NCI-H1694 (cell line): ENCODE measurements around the gene MRPS26.
"Not testable (repeated sequence)": the region's sequence is repeated elsewhere in the genome, so short reads cannot be mapped to it uniquely, and the experiment has no call there.

Source experiments
- DNase-seq: peaks from one replicate; lab custom pipeline; 2025; lab: John Stamatoyannopoulos, UW

The MRPS26 gene

DNA sequence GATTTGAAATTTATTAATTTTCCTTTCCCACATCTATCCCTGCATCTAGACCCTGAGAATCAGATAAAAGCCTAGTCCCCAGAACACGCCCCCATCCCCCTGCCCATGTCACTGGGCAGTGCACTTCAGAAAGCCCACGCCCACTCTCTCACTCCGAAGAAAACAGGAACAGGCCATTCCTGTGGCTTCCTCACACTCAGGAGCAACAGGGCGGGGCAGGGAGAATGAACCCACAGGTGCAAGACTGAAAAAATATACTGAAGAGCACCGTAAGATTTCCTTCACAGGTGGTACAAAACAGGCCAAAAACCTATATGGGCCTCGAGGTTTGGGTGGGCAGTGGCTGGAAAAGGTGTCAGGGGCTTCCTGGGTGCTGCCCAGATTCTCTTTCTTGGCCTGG, 29.0 kb downstream of the MRPS26 start:
- DNase-seq = no peak

DNA sequence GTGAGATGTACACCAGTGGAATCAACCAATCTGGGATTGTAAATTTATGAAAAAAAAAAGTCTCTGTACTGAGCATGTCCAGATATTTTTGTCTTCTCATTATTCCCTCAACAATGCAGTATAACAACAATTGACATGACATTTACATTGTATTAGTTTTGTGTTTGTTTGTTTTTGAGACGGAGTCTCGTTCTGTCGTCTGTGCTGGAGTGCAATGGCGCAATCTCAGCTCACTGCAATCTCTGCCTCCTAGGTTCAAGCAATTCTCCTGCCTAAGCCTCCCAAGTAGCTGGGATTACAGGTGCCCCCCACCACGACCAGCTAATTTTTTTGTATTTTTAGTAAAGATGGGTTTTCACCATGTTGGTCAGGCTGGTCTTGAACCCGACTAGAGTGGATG, 29.5 kb downstream of the MRPS26 start:
- not testable (repeated sequence) for DNase-seq

DNA sequence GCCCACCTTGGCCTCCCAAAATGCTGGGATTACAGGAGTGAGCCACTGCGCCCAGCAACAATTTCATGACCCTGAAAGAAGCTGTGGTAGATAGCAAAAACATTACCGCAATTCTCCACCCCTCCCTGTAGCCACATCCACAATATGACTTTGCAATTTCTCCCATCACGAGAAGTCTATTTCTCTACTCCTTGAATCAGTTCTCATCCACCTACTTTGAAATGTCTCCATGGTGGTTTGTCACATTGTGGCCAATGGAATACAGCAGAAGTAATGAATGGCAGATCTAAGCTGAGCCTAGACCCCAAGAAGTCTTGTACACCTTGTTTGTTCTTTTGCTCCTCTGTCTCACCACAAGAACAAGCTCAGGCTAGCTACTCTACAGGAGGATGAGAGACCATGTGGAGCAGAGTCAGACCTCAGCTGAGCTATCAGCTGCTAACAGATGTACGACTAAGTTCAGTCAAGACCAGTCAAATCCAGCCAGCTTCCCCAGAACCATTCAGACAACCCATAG, 31.8 kb downstream of the MRPS26 start:
- no peak for DNase-seq

DNA sequence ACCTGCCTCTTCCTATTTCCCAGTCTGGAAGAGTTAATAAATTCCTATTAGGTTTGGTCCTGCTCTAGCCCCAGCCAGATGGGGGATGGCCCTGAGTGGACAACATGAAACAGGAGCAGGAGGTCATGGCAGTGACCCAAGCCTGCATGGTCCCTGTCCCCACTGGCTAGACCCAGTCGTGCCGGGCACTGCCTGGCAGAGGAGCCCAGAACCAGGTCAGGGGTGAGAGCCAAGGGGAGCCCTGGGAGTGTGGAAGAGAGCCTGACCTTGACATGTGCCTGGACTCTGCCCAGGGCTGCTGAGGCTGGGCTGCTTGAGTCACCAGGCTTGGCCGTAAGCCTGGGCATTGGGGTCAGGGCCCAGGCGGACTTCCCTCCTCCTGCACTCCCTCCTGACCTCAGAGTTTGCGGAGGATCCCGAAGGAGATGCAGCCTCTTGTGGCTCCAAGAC, 35.1 kb downstream of the MRPS26 start:
- no peak for DNase-seq

- DNase-seq = no peak
Measured at GRCh38 chr20:3081641-3082040, 35.8 kb downstream of the MRPS26 start.

DNA sequence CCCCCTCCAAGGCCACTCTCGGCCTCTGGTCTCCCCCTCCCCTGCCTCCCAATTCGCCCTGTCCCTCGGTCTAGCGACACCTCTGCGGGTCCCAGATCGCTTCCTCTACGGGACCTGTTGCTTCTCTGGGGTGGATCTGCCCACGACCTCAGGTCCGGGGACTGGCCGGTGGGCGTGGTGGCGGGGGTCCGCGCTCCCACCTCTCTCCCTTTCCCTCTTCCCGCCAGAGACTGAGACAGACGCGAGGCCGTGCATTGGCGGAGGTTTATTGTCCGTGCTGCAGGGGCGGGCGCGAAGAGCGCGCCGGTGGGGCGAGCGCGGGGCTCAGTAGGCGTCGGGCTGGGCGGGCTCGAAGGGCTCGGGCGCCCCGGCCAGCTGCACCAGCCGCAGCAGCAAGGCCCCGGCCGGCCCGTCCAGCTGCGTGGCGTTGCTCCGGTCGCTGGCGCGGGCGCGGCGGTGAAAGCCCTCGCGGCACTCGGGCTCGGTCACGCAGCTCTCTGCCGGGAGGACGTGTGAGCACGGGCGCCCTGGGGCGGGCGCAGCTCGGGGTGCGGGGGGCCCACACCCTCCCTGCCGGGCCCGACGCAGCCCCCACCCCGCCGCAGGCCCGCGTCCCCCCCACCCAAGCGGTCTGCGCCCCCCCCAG, 36.6 kb downstream of the MRPS26 start:
- no peak for DNase-seq

GRCh38 chr20:3082955-3083952, 37.4 kb downstream of the MRPS26 start:
- DNase-seq = no peak

GRCh38 chr20:3084283-3084985, 38.6 kb downstream of the MRPS26 start, which contains the start of gene AVP:
AVP (minus strand) TSS chr20:3084724; CDS start chr20:3084674, 50 bp downstream.
- DNase-seq = no peak

DNA sequence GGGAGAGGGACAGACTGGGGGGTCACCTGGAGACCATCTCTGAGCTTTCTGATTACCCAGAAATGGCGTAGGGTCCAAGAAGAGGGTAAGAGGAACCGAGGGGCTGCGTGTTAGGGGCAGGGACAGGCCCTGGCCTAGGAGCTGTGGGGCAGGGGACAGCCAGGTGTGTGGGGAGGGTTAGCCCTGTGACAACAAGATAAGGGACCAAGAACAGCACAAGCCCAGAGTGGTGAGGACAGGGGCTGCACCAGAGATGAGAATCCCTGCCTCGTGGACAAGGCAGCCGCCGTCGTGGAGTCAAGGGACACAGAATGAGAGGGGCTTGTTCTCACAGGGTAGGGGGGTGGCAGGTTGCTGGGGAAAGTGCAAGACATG, 39.1 kb downstream of the MRPS26 start:
- DNase-seq = no peak

DNA sequence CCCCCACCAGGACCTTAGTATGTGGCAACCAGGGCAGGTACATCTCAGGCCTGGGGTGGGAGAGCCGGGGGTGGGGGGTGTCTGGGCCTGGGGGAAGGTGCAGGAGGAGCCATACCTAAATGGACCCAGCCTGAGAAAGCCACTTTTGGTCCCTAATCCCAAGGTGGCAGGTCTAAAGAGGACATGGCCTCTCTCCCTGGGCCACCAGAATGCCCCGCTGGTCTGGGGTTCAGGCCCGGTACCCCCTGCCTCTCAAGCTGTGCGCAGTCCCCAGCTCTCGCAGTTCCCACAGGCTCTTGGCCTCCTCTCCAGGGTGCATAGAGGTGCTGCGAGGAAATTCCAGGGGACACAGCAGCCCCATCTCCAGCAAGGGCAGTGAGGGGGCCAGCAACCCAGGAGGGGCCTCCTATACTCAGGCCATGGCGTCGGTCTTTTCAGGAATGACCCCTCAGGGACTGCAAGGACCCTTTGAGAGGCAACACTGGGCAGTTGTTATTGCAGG, 39.8 kb downstream of the MRPS26 start:
- DNase-seq = no peak

- DNase-seq = no peak
Measured at GRCh38 chr20:3088031-3088430, 42.2 kb downstream of the MRPS26 start.

- no peak for DNase-seq
Measured at GRCh38 chr20:3090565-3090964, 44.7 kb downstream of the MRPS26 start.

DNA sequence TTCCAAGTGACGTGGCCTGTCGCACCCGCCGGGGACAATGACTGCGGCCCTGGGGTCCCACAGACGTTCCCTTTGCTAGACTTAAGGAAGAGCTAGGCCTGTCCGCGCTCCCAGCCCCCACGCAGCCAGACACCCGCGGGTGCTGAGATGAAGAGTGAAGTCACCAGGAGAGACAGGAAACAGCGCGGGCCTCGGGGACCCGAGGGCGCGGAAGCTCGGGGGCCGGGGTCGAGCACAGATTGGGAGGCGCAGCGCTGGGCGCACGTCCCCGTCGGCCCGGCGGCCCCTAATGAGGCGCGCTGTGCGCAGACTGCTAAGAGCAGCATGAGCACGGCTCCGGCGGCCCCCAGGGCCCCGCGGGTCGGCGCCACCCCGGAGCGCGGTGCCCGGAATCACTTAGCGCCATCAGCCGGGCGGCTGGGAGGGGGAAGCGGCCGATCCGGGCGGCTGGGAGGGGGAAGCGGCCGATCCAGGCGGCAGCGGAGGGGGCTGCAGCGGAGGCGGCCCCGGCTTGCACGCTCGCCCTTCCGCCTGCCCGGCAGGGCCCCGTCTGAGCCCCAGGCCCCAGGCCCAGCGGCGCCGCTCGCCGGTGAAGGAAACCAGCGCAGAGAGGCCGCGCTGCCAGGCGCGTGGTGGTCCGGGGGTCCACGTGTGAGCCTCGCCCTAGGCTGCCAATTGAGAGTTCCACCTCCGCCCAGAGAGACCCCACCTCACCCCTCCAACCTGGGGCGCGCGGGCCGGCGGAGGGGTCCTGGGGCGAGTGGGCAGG, 46.9 kb downstream of the MRPS26 start:
- no peak for DNase-seq

- DNase-seq = no peak
Measured at GRCh38 chr20:3093861-3094361, 48.1 kb downstream of the MRPS26 start.

DNA sequence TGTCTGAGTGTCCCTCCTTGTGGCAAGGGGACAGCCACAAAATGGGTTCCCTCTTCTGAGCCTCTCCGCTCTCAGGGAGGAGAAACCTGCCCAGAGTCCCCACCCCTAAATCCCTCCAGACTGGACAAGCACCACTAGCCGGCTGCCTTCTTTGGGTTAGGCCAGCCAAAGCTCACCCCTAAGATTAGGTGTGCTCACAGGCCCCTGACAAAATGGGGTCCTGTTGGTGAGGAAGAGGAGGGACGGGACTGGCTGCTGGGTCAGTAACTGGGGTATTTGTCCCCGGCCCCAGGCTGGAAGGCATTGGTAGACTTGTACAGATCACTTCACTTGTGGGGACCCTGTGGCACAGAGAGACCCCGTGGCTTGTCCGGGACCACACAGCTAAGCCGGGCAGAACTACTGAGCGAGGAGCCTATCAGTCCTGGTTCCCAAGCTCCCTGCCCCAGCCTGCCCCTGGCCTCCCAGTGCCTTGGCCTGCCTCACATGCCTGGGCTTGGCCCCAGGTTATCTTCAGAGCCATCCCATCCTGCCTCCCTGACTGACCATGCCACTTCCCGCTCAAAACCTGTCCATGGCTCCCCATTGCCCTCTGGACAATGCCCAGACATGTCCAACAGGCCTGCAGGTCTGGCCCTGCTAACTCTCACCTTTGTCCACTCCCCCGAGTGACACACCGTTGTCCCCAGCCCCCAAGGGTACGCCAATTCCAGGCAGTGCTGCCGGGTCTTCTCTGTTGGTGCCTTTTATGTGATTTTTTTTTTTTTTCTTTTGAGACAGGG, 49.2 kb downstream of the MRPS26 start:
- no peak for DNase-seq
